A549 (cell line): ENCODE data around the gene DCTN3.

Source experiments
- CBX2 ChIP-seq: fragments of 200-600 bp; sonication (generic); IDR thresholded peaks from 2 replicates; pipeline ENCODE4 v1.6.1; 2016; ENCODE audit warnings: low read depth, mild to moderate bottlenecking, borderline replicate concordance
- CEBPB ChIP-seq, 2 experiments: fragments of >200 bp in 1 of 2; sonication (Bioruptor Twin) in 1 of 2; formaldehyde crosslinking in 1 of 2; IDR thresholded peaks; 2 replicates each; pipeline ENCODE4 v1.6.1; 2012 to 2016
- FOSB ChIP-seq: fragments of 250-450 bp; sonication (Bioruptor Pico); IDR thresholded peaks from 2 replicates; pipeline ENCODE4 v1.5.0; 2020; ENCODE audit warnings: mild to moderate bottlenecking, moderate library complexity
- HOXB5 ChIP-seq: fragments of 250-450 bp; sonication (Bioruptor Pico); IDR thresholded peaks from 2 replicates; pipeline ENCODE4 v1.5.0; 2020; ENCODE audit warnings: mild to moderate bottlenecking, moderate library complexity
- MYC ChIP-seq: IDR thresholded peaks from 2 replicates; pipeline ENCODE4 v1.6.1; 2012; ENCODE audit warnings: mild to moderate bottlenecking, inconsistent platforms, low read length, improper control_type of control experiment, borderline replicate concordance
- POLR2A ChIP-seq: IDR thresholded peaks from 2 replicates; pipeline ENCODE4 v1.6.1; 2012; ENCODE audit warnings: mild to moderate bottlenecking, low read length
- POLR2AphosphoS2 ChIP-seq: conservative IDR thresholded peaks from 2 replicates; pipeline ENCODE4 v1.6.1; 2012; ENCODE audit warnings: low read length, improper control_type of control experiment, inconsistent platforms
- RAD21 ChIP-seq, 2 experiments: fragments of >200 bp in 1 of 2; sonication (Bioruptor Twin) in 1 of 2; formaldehyde crosslinking in 1 of 2; IDR thresholded peaks in 1 of 2; conservative IDR thresholded peaks in 1 of 2; 2 replicates in 1 of 2; 3 replicates in 1 of 2; pipeline ENCODE4 v1.6.1; 2012 to 2018; ENCODE audit warnings: inconsistent platforms in 1 of 2
- RNF2 ChIP-seq: fragments of 200-600 bp; sonication (generic); IDR thresholded peaks from 2 replicates; pipeline ENCODE4 v1.6.1; 2016; ENCODE audit warnings: low read depth, mild to moderate bottlenecking, antibody characterized with exemption, moderate library complexity, borderline replicate concordance
- TF ChIP-seq, protein P1 (sequence below): fragments of >200 bp; sonication (Bioruptor Twin); formaldehyde crosslinking; IDR thresholded peaks from 3 replicates; pipeline ENCODE4 v1.5.1; 2016

DNA sequence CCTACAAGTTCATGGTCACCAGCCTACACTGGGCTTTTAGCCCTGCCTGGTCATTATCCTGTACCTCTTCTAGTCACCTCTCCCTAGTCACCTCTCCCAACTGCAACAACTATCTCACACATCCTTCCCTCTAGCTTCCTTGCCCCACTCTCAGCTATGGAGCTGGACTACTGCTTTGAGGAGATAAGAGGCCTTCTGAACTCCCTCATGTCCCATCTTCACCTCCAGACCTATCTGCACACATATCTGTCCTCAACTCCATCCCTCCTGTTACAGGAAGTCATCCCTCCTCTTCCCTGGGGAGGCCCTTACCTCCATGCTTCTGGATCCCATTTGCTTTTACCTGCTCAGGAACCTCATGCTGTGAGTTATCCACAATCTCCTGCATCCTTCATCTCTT is 14.1 kb downstream of the DCTN3 start:
- TF ChIP-seq CEBPB (IDR thresholded peaks at IDR 0.05), result no peak
- no peak for TF ChIP-seq POLR2A
- no peak for TF ChIP-seq POLR2AphosphoS2
- no peak for TF ChIP-seq MYC
- TF ChIP-seq RNF2, result no peak
- TF ChIP-seq, protein P1, sequence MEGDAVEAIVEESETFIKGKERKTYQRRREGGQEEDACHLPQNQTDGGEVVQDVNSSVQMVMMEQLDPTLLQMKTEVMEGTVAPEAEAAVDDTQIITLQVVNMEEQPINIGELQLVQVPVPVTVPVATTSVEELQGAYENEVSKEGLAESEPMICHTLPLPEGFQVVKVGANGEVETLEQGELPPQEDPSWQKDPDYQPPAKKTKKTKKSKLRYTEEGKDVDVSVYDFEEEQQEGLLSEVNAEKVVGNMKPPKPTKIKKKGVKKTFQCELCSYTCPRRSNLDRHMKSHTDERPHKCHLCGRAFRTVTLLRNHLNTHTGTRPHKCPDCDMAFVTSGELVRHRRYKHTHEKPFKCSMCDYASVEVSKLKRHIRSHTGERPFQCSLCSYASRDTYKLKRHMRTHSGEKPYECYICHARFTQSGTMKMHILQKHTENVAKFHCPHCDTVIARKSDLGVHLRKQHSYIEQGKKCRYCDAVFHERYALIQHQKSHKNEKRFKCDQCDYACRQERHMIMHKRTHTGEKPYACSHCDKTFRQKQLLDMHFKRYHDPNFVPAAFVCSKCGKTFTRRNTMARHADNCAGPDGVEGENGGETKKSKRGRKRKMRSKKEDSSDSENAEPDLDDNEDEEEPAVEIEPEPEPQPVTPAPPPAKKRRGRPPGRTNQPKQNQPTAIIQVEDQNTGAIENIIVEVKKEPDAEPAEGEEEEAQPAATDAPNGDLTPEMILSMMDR, result no peak
- TF ChIP-seq CBX2, result no peak
- no peak for TF ChIP-seq RAD21 (conservative IDR thresholded peaks at IDR 0.05 in 1 of 2, IDR thresholded peaks at IDR 0.05 in 1 of 2)
- no peak for TF ChIP-seq FOSB (CRISPR knock-in tag)
- no peak for TF ChIP-seq HOXB5
